GM18508 (cell line): ENCODE data around the gene EVI5.
"Not testable (repeated sequence)": the region's sequence is repeated elsewhere in the genome, so short reads cannot be mapped to it uniquely, and the experiment has no call there.

Experiments used
- ATAC-seq: cut with Tn5 transposase; IDR thresholded peaks from one replicate; pipeline ENCODE4 v1.9.1; 2021; ENCODE audit warnings: moderate number of reproducible peaks; ENCODE audit not compliant: insufficient read depth, unreplicated experiment

Gene EVI5

DNA sequence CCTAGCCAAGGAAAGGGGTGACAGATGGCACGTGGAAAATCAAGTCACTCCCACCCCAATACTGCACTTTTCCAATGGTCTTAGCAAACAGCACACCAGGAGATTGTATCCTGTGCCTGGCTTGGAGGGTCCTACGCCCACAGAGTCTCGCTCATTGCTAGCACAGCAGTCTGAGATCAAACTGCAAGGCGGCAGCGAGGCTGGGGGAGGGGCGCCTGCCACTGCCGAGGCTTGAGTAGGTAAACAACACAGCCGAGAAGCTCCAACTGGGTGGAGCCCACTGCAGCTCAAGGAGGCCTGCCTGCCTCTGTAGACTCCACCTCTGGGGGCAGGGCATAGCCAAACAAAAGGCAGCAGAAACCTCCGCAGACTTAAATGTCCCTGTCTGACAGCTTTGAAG is 195.5 kb downstream of the EVI5 start:
- not testable (repeated sequence) for ATAC-seq

DNA sequence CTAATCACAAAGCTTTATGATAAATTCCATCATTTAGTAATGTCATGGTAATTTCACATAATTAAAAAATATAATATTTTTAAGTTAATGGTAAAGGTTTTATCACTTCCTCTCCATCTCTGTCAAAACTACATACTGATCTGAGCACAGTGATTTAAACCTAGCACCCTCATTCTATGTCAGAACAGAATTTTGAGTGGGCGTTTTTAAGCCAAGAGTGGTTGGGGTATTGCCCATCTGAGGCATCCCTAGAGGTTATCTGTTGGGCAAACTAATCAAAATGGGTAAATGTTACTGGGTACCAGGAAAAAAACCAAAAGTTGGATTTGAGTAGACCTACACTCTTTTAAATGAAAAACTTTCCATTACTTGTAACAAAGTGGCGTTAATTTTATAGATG is 197.5 kb downstream of the EVI5 start:
- ATAC-seq: peak; percentile 29

DNA sequence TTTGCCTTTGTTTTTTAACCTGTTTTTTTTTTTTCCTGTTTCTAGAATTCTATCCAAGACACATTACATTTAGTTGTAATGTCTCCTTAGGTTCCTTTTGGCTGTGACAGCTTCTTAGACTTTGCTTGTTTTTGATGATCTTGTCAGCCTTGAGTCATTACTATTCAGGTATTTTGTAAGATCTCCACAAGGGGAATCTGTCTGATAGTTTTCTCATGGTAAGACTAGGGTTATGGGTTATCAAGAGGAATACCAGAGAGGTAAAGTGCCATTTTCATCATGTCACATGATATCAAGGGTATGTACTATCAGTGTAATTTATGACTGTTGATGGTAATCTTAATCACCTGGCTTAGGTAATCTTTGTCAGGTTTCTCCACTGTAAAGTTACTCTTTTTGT is 199.1 kb downstream of the EVI5 start:
- ATAC-seq: no peak

- ATAC-seq: not testable (repeated sequence)
Observed at GRCh38 chr1:92584810-92585209, 200.1 kb downstream of the EVI5 start.

GRCh38 chr1:92583821-92584760 is 200.8 kb downstream of the EVI5 start:
- peak; percentile 70 for ATAC-seq

- no peak for ATAC-seq
Observed at GRCh38 chr1:92577261-92577895, 207.5 kb downstream of the EVI5 start.

DNA sequence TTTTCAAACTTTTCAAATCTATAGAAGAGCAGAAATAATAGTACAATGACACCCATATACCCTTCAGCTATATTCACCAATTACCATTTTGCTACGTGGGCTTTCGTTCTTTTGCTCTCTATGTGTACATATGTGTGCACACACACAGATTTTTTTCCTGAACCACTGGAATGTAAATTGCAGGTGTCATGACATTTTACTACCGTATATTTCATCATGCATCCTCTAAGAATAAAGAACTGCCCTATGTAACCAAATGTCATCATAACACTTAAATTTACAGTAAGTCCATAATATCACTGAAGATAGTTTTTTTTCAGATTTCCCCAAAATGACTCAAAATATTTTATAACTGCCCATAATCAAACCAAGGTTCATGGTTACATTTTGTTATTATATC is 209.8 kb downstream of the EVI5 start:
- ATAC-seq: no peak

- ATAC-seq: no peak
Observed at GRCh38 chr1:92572520-92572919, 212.4 kb downstream of the EVI5 start.

DNA sequence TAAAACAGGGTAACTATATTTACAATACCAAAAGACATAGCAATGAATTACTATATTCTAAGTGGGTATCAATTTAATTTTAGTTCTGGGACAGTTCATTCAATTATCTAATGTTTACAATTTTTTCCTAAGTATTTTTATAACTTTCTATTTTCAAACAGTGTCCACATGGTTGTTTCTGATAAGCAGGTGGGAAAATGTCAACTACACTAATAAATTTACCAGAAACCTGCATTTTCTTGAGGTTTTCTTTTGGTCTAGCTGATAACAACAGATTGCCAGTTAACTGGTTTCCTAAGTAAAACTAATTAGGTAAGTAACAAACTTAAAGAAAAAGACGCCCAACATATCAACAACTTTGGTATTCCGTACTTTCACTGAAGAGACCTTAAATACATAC is 213.3 kb downstream of the EVI5 start:
- no peak for ATAC-seq

DNA sequence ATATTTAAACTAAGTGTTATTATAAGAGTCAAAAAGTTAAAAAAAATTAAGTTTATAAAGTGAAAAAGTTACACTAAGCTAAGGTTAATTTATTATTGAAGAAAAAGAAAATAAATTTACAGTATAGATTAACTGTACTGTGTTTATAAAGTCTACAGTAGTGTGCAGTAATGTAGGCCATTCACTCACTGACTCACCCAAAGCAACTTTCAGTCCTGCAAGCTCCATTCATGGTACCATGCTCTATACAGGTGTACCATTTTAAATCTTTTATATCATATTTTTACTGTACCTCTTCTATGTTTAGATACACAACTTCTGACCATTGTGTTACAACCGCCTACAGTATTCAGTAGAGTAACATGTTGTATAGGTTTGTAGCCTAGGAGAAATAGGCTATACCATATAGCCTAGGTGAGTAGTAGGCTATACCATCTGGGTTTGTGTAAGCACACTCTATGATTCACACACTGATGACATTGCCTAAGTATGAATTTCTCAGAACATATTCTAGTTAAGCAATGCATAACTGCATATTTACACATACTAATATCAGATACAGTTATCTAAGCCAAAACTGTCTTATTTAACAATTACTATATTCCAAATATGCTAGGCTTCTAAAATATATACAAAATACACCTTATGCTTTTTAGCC is 217.6 kb downstream of the EVI5 start:
- no peak for ATAC-seq

DNA sequence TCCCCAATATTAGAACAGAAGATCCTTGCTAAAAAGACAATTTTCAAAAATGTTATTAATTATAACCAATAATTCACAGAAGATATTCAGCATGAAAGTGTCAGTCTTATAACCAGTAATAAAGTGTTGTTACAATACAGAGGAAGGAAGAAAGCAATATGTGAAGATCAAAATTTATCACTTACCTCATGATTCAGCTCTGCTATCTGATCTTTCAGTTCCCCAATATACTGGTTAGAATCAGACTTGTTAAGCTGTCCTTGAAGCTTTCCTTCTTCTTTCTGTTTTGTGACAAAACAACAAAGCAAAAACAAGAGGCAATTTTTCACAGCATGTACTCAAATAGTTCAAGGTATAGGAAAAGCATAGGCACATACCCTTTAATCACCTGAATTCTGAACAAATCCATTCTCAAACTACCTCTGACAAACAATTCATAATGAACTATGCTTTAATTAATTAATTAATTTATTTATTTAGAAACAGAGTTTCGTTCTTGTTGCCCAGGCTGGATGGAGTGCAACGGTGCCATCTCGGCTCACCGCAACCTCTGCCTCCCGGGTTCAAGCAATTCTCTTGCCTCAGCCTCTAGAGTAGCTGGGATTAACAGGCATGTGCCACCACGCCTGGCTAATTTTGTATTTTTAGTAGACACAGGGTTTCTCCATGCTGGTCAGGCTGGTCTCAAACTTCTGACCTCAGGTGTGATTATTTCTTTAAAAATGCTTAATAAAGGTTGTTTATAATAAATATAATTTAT is 221.3 kb downstream of the EVI5 start:
- ATAC-seq: peak; percentile 92

DNA sequence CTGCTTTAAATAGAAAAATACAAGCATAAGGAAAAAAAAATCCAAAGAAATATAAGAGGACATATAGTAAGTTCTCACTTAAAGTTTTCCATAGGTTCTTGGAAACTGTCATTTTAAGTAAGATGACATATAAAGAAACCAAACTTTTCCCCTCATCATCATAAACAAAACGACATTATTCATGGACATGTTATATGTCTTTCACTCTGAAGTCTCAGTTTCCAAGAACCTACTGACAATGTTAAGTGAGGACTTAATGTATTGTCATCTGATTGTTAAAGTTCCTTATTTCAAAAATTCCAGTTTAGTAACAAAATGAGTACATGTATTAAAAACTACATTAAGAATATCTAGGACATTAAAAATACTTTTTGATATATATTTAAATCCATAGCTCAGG is 228.6 kb downstream of the EVI5 start:
- no peak for ATAC-seq

GRCh38 chr1:92554216-92554615 is 230.7 kb downstream of the EVI5 start:
- no peak for ATAC-seq

- no peak for ATAC-seq
Observed at GRCh38 chr1:92551916-92552315, 233.0 kb downstream of the EVI5 start.

DNA sequence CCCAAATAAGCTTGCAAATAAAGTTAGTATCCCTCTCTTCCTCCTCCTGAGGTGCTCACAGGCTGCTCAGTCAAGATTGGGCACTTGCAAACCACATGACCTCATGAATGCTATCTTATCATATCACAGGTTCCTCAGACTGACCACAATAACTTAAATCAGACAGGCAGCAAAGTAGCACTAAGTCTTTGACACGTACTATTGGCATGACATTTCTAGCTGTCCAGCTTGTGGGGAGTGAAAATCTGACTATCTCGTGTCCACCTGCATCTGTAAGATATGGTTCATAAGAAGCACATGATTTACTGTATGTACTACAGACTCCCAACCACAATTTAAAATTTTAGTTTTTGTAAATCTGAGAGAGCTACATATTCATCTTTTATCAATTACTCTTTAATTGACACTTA is 240.1 kb downstream of the EVI5 start:
- ATAC-seq: no peak

DNA sequence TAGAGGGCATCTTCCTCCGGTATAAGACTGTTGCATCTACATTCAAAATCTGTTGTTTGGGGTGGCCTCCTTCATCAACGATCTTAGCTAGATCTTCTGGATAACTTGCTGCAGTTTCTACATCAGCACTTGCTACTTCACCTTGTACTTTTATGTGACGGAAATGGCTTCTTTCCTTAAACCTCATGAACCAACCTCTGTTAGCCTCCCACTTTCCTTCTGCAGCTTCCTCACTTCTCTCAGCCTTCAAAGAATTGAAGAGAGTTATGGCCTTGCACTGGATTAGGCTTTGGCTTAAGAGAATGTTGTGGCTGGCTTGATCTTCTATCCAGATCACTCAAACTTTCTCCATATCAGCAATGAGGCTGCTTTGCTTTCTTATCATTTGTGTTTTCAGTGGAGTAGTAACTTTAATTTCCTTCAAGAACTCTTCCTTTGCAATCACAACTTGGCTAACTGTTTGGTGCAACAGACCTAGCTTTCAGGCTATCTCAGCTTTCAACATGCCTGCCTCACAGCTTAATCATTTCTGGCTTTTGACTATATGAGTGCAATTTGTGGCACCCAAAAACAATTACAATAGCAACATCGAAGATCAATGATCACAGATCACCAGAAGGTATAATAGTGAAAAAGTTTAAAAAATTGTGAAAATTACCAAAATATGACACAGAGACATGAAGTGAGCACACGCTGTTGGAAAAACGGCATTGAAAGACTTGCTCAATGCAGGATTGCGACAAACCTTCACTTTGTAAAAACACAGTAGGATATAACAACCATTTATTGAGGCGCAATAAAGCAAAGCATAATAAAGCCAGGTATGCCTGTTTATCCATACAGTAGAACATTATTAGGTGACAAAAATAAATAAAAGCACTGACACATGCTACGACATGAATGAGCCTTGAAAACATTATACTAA is 241.5 kb downstream of the EVI5 start:
- ATAC-seq: no peak

GRCh38 chr1:92538413-92539061 is 246.4 kb downstream of the EVI5 start:
- peak; percentile 54 for ATAC-seq

GRCh38 chr1:92538048-92538412 is 246.9 kb downstream of the EVI5 start:
- ATAC-seq: peak; percentile 55
